Body of pancreas (tissue), 4 donors: ENCODE results near the gene SF3B3.

Source experiments
- POLR2A ChIP-seq, 3 donors: fragments of 450-650 bp; IDR thresholded peaks; one replicate each; pipeline ENCODE4 v1.6.1; 2016; ENCODE audit warnings: antibody characterized with exemption in 3 of 3, mild to moderate bottlenecking in 2 of 3
- TF ChIP-seq, protein P1 (sequence below), 7 experiments: fragments of 450-650 bp in 4 of 7; fragments of 200-600 bp in 3 of 7; sonication (generic) in 3 of 7; IDR thresholded peaks; one replicate each; pipeline ENCODE4 v1.5.1; 2016 to 2019; ENCODE audit warnings: antibody characterized with exemption in 7 of 7

DNA sequence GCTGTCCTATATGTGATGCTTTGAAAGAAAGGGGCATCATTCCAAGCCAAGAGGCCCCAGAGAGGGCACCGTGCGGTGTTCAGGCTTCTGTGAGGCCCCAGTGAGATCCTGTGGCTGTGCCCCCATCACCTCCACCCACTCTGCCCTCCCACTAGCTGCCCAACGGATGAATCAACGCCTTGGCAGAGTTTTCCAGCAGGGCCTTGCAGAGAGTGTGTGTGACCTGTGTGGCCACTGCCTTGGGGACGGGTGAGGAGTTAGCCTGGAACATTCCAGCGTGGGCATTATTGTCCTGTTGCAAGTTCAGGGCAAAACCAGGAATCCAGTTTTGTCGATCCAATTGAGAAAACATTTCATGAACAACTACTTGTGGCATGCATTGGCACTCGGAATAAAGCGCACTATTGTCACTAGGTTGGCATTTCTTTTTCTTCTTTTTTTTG, 53.7 kb downstream of the SF3B3 start:
- no peak for TF ChIP-seq POLR2A (IDR thresholded peaks at IDR 0.05)
- TF ChIP-seq, protein P1, sequence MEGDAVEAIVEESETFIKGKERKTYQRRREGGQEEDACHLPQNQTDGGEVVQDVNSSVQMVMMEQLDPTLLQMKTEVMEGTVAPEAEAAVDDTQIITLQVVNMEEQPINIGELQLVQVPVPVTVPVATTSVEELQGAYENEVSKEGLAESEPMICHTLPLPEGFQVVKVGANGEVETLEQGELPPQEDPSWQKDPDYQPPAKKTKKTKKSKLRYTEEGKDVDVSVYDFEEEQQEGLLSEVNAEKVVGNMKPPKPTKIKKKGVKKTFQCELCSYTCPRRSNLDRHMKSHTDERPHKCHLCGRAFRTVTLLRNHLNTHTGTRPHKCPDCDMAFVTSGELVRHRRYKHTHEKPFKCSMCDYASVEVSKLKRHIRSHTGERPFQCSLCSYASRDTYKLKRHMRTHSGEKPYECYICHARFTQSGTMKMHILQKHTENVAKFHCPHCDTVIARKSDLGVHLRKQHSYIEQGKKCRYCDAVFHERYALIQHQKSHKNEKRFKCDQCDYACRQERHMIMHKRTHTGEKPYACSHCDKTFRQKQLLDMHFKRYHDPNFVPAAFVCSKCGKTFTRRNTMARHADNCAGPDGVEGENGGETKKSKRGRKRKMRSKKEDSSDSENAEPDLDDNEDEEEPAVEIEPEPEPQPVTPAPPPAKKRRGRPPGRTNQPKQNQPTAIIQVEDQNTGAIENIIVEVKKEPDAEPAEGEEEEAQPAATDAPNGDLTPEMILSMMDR (IDR thresholded peaks at IDR 0.05) = no peak
